HG02973 (cell line): ENCODE measurements around the gene APCDD1.

Experiments used
- ATAC-seq: cut with Tn5 transposase; IDR thresholded peaks from one replicate; pipeline ENCODE4 v1.9.1; 2021; ENCODE audit warnings: moderate library complexity; ENCODE audit not compliant: unreplicated experiment

APCDD1 gene

DNA sequence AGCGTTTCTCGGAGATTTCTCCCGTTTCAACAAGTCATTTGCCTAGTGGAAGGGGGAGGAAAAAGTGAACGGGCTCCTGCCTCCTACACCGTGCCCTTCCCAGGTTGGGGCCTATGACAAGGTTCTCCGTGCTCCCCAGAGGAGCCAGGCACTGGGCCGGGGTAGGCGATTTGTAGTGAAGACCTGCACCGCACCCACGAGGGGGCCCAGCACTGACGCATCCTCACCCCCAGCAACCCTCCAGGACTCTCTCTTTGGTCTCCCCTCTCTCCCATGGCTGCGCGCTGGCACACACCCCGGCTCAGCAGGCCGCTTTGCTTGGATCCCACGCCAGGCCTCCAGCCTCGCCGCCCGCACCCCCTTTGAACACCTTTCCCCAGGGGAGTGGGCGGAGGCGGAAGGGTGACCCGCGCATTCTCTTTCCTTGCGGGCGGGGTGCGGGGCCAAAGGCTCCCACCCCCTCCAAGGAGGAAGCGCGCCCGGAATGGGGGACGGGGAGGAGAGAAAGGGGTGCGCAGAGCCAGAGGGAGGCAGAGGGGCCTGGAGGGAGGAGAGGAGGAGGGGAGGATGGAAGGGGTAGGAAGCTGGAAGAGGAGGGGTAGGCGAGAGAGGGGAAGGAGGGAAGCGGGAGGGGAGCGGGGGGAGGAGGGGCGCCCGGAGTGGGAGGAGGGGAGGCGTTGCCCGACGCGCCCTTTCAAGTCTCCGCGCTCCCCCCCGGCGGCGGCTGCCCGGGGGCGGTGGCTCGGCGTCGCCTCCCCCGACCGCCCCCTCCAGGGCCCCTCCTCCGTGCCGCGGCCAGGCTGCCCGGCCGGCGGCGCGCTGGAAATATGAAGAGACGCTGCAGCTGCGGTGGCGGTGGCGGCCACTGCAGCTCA is at the start of gene APCDD1:
APCDD1 (plus strand) TSS at position 830 of the 875 bp plus-strand sequence. CDS start 347 bp downstream, outside the sequence.
- ATAC-seq: no peak

- no peak for ATAC-seq
Observed at GRCh38 chr18:10405014-10405493, 49.4 kb upstream of the APCDD1 start.

DNA sequence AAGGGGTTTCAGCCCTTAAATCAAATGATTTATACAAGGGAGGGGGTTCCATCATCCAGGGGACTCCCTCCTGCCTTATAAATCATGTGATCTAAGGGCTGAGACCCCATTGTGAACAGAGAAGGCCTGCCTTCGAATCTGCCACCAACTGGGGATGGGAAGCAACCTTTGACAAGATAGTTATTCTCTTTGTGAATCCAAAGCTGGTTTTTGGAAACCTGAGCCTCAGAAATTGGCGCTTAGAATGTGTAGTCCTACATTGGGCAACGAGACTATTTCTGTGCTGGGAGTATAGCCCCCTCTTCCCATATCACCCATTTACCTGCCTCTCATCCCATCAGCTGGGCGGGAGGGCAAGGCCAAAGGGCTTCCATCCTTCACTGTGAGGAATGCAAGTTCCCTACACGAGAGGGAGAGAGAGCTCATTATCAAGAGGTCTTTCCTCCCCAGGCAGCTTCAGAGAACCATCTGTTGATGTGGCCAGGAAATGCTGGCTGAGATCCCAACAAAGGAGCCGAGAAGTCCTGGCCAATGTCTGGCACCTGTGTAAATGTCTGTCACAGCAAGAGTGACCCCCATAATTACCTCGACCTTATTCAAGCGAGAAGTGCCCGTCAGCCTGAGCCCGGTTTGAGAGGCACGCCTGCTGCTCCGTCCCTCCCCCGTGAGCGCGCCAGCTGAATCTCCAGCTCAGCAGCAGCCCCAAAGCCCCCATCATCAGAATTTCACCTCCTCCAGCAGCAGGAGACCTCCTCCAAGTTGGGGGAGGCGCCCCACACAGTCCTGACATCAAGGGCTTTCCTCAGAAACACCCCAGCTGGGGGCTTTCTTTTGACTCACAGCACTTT is 48.4 kb upstream of the APCDD1 start:
- no peak for ATAC-seq

DNA sequence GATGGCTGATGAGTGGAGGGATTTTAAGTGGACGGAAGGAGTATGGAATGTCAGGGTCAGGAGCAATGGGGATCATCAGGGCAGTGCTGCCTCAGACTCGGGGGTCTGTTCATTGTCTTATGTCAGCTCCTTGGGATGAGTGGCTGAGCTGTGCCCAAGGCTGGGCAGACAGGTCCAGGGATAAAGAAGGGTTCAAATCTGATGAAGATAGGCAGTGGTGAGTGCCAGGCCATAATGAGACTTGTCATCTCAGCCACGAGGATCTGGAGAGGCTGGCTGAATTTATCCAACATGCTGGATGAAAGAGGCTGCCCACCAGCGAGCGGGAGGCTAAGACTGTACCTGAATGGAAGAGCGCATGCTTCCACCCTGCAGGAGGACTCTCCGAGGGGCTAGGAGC is 46.3 kb upstream of the APCDD1 start:
- ATAC-seq: no peak

- ATAC-seq: no peak
Observed at GRCh38 chr18:10409041-10409440, 45.4 kb upstream of the APCDD1 start.

DNA sequence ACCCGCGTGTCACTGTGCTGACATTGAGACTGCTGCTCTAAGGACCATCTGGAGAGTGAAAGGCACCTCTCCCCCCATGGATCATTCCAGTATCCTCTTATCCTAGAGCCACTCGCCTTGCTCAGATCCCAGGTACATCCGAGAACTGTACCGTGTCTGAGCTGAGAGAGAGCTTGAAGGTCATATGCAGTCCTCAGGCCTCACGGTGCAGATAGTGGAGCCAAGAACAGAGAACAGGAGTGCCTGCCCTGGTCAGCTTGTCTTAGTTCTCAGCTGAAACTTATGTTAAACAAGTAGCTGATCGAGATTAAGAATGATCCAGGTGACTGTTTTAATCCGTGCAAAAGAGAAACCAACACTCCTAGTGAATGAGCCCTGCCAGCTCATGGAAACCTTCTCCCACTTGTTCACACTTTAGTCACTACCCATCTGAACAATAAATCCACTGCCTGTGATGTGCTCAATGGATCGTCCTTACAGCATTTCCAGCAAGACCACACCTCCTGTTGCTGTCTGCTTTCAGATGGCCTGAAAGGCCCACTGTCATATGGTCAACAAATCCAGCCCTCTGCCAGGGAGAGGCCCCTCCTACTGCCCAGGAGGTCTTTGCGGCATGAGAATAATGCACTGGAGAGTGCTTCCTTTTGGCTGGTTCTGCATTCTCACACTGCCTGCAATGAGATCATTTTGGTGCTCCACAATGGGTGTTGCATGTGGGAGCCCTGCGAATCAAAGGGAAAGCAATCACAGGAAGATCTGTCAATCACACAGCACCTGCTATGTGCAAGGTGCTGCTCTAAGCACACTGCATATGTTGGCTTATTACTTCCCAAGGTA is 43.7 kb upstream of the APCDD1 start:
- ATAC-seq: no peak

DNA sequence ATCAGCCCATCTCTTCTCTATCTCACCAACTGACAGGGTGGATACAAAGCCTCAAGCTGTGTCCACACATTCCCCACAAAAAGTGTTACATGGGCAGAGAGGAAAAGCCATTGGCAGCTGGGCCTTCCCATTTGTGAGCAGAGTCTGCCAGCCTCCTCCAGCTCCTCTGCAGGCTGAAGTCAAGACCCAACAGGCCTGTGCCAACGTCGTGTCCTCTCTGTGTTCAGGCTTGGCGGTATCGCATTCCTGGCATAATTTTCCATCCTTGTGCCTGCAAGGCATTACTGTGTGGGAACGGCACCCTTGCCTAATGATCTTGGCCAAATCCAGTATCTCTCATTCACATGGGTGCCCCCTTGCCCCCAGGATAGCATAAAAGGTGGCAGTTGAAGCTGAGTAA is 41.5 kb upstream of the APCDD1 start:
- ATAC-seq: no peak

GRCh38 chr18:10413722-10414121 is 40.7 kb upstream of the APCDD1 start:
- no peak for ATAC-seq

- ATAC-seq: no peak
Observed at GRCh38 chr18:10414293-10414842, 40.1 kb upstream of the APCDD1 start.

GRCh38 chr18:10416065-10416464 is 38.4 kb upstream of the APCDD1 start:
- no peak for ATAC-seq

DNA sequence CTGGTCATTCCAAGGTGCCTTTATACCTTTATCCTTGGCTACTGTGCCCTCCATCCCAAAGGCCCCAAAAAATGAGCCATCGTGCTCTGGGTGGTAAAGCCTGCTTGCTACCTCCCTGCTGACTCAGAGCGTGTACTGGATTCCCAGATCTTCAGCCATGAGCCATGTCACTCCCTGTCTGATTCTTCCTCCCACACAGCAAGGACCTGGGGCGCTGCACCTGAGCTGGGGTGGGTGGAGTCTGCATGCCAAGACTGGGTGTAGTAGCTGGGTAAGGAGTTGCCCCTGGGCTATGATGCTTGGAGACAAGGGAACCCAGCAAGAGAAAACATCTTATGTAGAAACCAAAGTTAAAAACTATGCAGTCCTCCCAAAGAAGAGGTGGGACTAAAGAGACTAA is 37.2 kb upstream of the APCDD1 start:
- ATAC-seq: no peak

DNA sequence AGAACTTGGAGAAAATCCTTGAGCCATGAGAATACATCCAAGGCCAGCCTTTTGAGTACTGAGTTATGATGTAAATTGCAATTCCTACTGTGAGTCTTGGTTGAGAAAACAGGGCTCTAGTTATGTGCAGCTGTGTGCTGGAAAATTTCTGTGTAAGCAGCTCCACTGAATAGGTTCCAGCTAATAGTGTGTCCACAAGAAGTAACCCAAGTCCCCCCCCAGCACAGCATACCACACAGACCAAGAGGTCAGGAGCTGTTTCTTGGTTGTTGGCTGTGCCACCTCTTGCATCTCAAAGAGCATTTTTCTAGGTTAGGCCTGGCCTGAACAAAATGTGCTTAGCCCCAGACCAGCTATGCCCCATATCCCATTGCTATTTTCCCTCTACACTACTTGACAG is 36.8 kb upstream of the APCDD1 start:
- ATAC-seq: no peak

DNA sequence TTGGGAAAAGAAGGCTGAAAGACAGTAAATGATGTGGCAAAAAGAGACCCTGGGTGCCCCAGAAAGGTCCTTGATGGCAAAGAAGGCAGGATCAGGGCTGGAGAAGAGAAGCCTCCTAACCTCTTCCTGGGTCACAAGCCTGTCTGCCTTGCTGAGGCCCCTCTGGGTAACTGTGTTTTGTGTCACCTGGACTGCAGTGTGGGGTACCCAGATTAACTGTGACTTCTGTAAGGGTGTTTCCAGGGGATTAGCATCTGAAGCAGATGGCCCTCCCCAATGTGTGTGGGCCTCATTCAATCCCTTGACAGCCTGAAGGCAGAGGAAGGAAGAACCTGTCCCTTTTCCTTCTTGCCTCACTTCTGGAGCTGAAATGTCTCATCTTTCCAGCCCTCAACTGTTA is 35.6 kb upstream of the APCDD1 start:
- no peak for ATAC-seq

DNA sequence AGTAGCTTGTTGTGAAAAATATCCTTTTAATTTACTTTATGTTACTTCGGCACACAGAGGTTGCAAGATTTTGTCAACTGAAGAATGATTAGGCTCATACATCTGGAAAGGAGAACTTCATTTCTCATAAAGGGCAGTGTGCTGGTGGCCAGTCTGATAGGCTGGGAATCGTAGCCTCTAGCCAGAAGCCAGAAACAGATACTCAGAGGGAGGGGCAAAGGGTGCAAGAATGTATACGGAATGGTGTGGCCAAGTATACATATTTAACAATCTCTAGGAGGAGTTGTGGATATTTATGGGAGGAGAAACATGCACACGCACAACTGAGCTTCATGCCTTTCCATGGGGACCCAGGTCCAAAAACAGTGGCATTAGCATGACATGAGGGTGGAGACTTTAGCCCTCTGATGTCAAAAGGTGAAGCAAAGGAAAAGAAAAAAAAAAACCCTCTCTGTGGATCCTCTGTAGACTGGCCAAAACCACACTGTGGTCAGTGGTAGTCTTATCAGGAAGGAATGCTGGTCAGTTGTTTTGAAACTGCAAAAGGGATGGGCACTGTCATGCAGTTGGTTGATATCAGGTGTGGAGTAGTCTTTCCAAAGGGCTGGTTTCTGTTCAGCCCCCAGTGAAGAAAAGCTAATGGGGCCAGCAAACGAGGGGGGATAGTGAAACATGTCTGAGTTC is 34.9 kb upstream of the APCDD1 start:
- no peak for ATAC-seq

GRCh38 chr18:10420561-10421352 is 33.7 kb upstream of the APCDD1 start:
- ATAC-seq: no peak

DNA sequence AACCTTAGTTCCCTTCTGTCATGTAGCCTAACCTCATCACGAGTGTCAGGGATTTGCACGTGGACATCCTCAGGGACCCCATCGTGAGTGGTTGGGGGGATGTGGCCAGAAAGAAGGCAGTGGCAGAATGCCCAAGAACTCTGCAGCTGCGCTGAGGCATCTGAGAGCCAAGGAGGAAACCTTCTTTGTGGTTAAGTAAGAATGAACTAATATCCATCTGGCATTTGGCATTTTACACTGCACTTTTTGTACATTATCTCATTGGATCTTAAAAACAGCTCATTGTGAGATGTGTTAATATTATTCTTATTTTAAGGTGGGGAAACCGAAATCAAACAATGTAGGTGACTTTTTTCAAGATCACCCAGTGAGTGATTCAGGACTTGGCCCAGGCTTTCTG is 32.6 kb upstream of the APCDD1 start:
- no peak for ATAC-seq

GRCh38 chr18:10422731-10423130 is 31.7 kb upstream of the APCDD1 start:
- ATAC-seq: no peak

GRCh38 chr18:10424585-10425307 is 29.7 kb upstream of the APCDD1 start:
- ATAC-seq: no peak

GRCh38 chr18:10430677-10431076 is 23.8 kb upstream of the APCDD1 start:
- no peak for ATAC-seq
